ENCODE data around the gene GUCY2F. TPM values are rescaled to one million over a fixed set of nuclear protein-coding genes. Genes with fewer than 3 reads are reported as not detected.

GUCY2F gene
- total RNA-seq, 1 donor from 2014 or later = not detected

GRCh38 chrX:109360301-109360700, 121.6 kb downstream of the GUCY2F start:
- Mint-ChIP-seq H3K9me3 (ENCODE audit: unreplicated experiment) (no peaks in the 10 kb centered on the region), H3K4me1 (ENCODE audit: low read depth, unreplicated experiment) (no peaks in the 10 kb centered on the region), H3K36me3 (ENCODE audit: unreplicated experiment) (no peaks in the 10 kb centered on the region), H3K27me3 (ENCODE audit: unreplicated experiment) (no peaks in the 10 kb centered on the region), H3K4me3 (ENCODE audit: unreplicated experiment) (no peak overlapping the region), H3K27ac (ENCODE audit: unreplicated experiment) (no peak overlapping the region)
- DNase-seq = no peak
- TF ChIP-seq CTCF (IDR thresholded peaks at IDR 0.05; ENCODE audit: partially characterized antibody, unreplicated experiment) = no peak

GRCh38 chrX:109357706-109358105, 124.2 kb downstream of the GUCY2F start:
- Mint-ChIP-seq H3K27me3 (ENCODE audit: unreplicated experiment) (no peaks in the 10 kb centered on the region), H3K4me1 (ENCODE audit: low read depth, unreplicated experiment) (no peaks in the 10 kb centered on the region), H3K27ac (ENCODE audit: unreplicated experiment) (no peak overlapping the region), H3K36me3 (ENCODE audit: unreplicated experiment) (no peaks in the 10 kb centered on the region), H3K4me3 (ENCODE audit: unreplicated experiment) (no peak overlapping the region), H3K9me3 (ENCODE audit: unreplicated experiment) (peaks cover 1% of the 10 kb centered on the region)
- no peak for TF ChIP-seq CTCF (IDR thresholded peaks at IDR 0.05; ENCODE audit: partially characterized antibody, unreplicated experiment)
- no peak for DNase-seq

- Mint-ChIP-seq H3K36me3 (ENCODE audit: unreplicated experiment) (no peaks in the 10 kb centered on the region), H3K27ac (ENCODE audit: unreplicated experiment) (no peak overlapping the region), H3K4me1 (ENCODE audit: low read depth, unreplicated experiment) (no peaks in the 10 kb centered on the region), H3K4me3 (ENCODE audit: unreplicated experiment) (no peak overlapping the region), H3K27me3 (ENCODE audit: unreplicated experiment) (no peaks in the 10 kb centered on the region), H3K9me3 (ENCODE audit: unreplicated experiment) (peaks cover 1% of the 10 kb centered on the region)
- DNase-seq = no peak
- TF ChIP-seq CTCF (IDR thresholded peaks at IDR 0.05; ENCODE audit: partially characterized antibody, unreplicated experiment) = no peak
These were observed 125.2 kb downstream of the GUCY2F start for GRCh38 chrX:109356684-109357083.

- peaks cover 2% of the 10 kb centered on the region for H3K27me3 Mint-ChIP-seq (ENCODE audit: unreplicated experiment)
- H3K27ac Mint-ChIP-seq (ENCODE audit: unreplicated experiment) = no peak overlapping the region
- H3K4me3 Mint-ChIP-seq (ENCODE audit: unreplicated experiment) = no peak overlapping the region
- no peak for TF ChIP-seq CTCF (IDR thresholded peaks at IDR 0.05; ENCODE audit: partially characterized antibody, unreplicated experiment)
- no peaks in the 10 kb centered on the region for H3K36me3 Mint-ChIP-seq (ENCODE audit: unreplicated experiment)
- peaks cover 1% of the 10 kb centered on the region for H3K9me3 Mint-ChIP-seq (ENCODE audit: unreplicated experiment)
- no peak for DNase-seq
- no peaks in the 10 kb centered on the region for H3K4me1 Mint-ChIP-seq (ENCODE audit: low read depth, unreplicated experiment)
These were observed 129.8 kb downstream of the GUCY2F start for GRCh38 chrX:109352066-109352588.

- Mint-ChIP-seq H3K9me3 (ENCODE audit: unreplicated experiment) (peaks cover 1% of the 10 kb centered on the region), H3K36me3 (ENCODE audit: unreplicated experiment) (no peaks in the 10 kb centered on the region), H3K27me3 (ENCODE audit: unreplicated experiment) (peaks cover 2% of the 10 kb centered on the region), H3K27ac (ENCODE audit: unreplicated experiment) (no peak overlapping the region), H3K4me1 (ENCODE audit: low read depth, unreplicated experiment) (no peaks in the 10 kb centered on the region), H3K4me3 (ENCODE audit: unreplicated experiment) (no peak overlapping the region)
- TF ChIP-seq CTCF (IDR thresholded peaks at IDR 0.05; ENCODE audit: partially characterized antibody, unreplicated experiment) = no peak
- DNase-seq = no peak
These were observed 130.3 kb downstream of the GUCY2F start for GRCh38 chrX:109351557-109351956.
